Ishikawa (cell line): ENCODE data around the gene CLRN3.

Experiments
- CEBPB ChIP-seq: IDR thresholded peaks from 2 replicates; pipeline ENCODE4 v1.6.1; 2012
- EGR1 ChIP-seq: IDR thresholded peaks from 2 replicates; pipeline ENCODE4 v1.6.1; 2012
- EP300 ChIP-seq: IDR thresholded peaks from 2 replicates; pipeline ENCODE4 v1.6.1; 2012; ENCODE audit warnings: borderline replicate concordance
- FOXM1 ChIP-seq: IDR thresholded peaks from 2 replicates; pipeline ENCODE4 v1.6.1; 2012; ENCODE audit warnings: low read depth, borderline replicate concordance
- NFIC ChIP-seq: IDR thresholded peaks from 2 replicates; pipeline ENCODE4 v1.6.1; 2012
- RAD21 ChIP-seq: IDR thresholded peaks from 2 replicates; pipeline ENCODE4 v1.6.1; 2012; ENCODE audit warnings: low read depth
- TAF1 ChIP-seq: IDR thresholded peaks from 2 replicates; pipeline ENCODE4 v1.6.1; 2012; ENCODE audit warnings: low read depth, mild to moderate bottlenecking
- TEAD4 ChIP-seq: IDR thresholded peaks from 2 replicates; pipeline ENCODE4 v1.6.1; 2012
- YY1 ChIP-seq: IDR thresholded peaks from 2 replicates; pipeline ENCODE4 v1.6.1; 2012; ENCODE audit warnings: low read depth
- ZBTB7A ChIP-seq: IDR thresholded peaks from 2 replicates; pipeline ENCODE4 v1.6.1; 2012; ENCODE audit warnings: low read depth
- TF ChIP-seq, protein P1 (sequence below): IDR thresholded peaks from 2 replicates; pipeline ENCODE4 v1.6.1; 2012; ENCODE audit warnings: low read depth, mild to moderate bottlenecking
- TF ChIP-seq, protein P2 (sequence below): IDR thresholded peaks from 2 replicates; pipeline ENCODE4 v1.6.1; 2012

- TF ChIP-seq FOXM1, result no peak
- TF ChIP-seq, protein P1, sequence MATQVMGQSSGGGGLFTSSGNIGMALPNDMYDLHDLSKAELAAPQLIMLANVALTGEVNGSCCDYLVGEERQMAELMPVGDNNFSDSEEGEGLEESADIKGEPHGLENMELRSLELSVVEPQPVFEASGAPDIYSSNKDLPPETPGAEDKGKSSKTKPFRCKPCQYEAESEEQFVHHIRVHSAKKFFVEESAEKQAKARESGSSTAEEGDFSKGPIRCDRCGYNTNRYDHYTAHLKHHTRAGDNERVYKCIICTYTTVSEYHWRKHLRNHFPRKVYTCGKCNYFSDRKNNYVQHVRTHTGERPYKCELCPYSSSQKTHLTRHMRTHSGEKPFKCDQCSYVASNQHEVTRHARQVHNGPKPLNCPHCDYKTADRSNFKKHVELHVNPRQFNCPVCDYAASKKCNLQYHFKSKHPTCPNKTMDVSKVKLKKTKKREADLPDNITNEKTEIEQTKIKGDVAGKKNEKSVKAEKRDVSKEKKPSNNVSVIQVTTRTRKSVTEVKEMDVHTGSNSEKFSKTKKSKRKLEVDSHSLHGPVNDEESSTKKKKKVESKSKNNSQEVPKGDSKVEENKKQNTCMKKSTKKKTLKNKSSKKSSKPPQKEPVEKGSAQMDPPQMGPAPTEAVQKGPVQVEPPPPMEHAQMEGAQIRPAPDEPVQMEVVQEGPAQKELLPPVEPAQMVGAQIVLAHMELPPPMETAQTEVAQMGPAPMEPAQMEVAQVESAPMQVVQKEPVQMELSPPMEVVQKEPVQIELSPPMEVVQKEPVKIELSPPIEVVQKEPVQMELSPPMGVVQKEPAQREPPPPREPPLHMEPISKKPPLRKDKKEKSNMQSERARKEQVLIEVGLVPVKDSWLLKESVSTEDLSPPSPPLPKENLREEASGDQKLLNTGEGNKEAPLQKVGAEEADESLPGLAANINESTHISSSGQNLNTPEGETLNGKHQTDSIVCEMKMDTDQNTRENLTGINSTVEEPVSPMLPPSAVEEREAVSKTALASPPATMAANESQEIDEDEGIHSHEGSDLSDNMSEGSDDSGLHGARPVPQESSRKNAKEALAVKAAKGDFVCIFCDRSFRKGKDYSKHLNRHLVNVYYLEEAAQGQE, result no peak
- no peak for TF ChIP-seq TEAD4
- no peak for TF ChIP-seq RAD21
- TF ChIP-seq EP300, result no peak
- TF ChIP-seq EGR1, result no peak
- TF ChIP-seq CEBPB, result no peak
- no peak for TF ChIP-seq NFIC
- no peak for TF ChIP-seq ZBTB7A
- TF ChIP-seq, protein P2, sequence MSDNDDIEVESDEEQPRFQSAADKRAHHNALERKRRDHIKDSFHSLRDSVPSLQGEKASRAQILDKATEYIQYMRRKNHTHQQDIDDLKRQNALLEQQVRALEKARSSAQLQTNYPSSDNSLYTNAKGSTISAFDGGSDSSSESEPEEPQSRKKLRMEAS, result no peak
- TF ChIP-seq YY1, result no peak
- TF ChIP-seq TAF1, result no peak
Observed at GRCh38 chr10:127845756-127846155, 47.0 kb downstream of the CLRN3 start.
